ENCODE data around the gene MYPN.
"Not testable (repeated sequence)": the region's sequence is repeated elsewhere in the genome, so short reads cannot be mapped to it uniquely, and the experiment has no call there.

MYPN gene

GRCh38 chr10:68180490-68180889 lies 71.2 kb downstream of the MYPN start:
- H3K4me1 ChIP-seq (ENCODE audit: control insufficient read depth, low read depth, low read length), result no peaks in the 10 kb centered on the region
- no peaks in the 10 kb centered on the region for H3K27me3 ChIP-seq (ENCODE audit: control insufficient read depth, insufficient read depth, low read length)
- H3K9ac ChIP-seq (ENCODE audit: low read length), result no peak overlapping the region
- H3K27ac ChIP-seq (ENCODE audit: low read length), result no peak overlapping the region
- H3K4me3 ChIP-seq (ENCODE audit: low read length), result no peak overlapping the region
- no peaks in the 10 kb centered on the region for H3K9me3 ChIP-seq (ENCODE audit: control insufficient read depth, low read depth, low read length)
- no peaks in the 10 kb centered on the region for H3K36me3 ChIP-seq (ENCODE audit: control insufficient read depth, low read depth, low read length)

- Histone ChIP-seq H3K4me3 (ENCODE audit: low read length) (no peak overlapping the region), H3K9ac (ENCODE audit: low read length) (no peak overlapping the region), H3K27ac (ENCODE audit: low read length) (no peak overlapping the region), H3K9me3 (ENCODE audit: control insufficient read depth, low read depth, low read length) (no peaks in the 10 kb centered on the region), H3K4me1 (ENCODE audit: control insufficient read depth, low read depth, low read length) (no peaks in the 10 kb centered on the region), H3K36me3 (ENCODE audit: control insufficient read depth, low read depth, low read length) (no peaks in the 10 kb centered on the region), H3K27me3 (ENCODE audit: control insufficient read depth, insufficient read depth, low read length) (no peaks in the 10 kb centered on the region)
Measured at GRCh38 chr10:68184546-68184945, 75.3 kb downstream of the MYPN start.

GRCh38 chr10:68185085-68185484 lies 75.8 kb downstream of the MYPN start:
- Histone ChIP-seq H3K36me3 (ENCODE audit: control insufficient read depth, low read depth, low read length) (no peaks in the 10 kb centered on the region), H3K27ac (ENCODE audit: low read length) (no peak overlapping the region), H3K9ac (ENCODE audit: low read length) (no peak overlapping the region), H3K4me1 (ENCODE audit: control insufficient read depth, low read depth, low read length) (no peaks in the 10 kb centered on the region), H3K9me3 (ENCODE audit: control insufficient read depth, low read depth, low read length) (no peaks in the 10 kb centered on the region), H3K4me3 (ENCODE audit: low read length) (no peak overlapping the region), H3K27me3 (ENCODE audit: control insufficient read depth, insufficient read depth, low read length) (no peaks in the 10 kb centered on the region)

GRCh38 chr10:68188835-68189234 lies 79.5 kb downstream of the MYPN start:
- Histone ChIP-seq H3K36me3 (ENCODE audit: control insufficient read depth, low read depth, low read length) (no peaks in the 10 kb centered on the region), H3K9me3 (ENCODE audit: control insufficient read depth, low read depth, low read length) (no peaks in the 10 kb centered on the region), H3K27me3 (ENCODE audit: control insufficient read depth, insufficient read depth, low read length) (no peaks in the 10 kb centered on the region), H3K4me1 (ENCODE audit: control insufficient read depth, low read depth, low read length) (no peaks in the 10 kb centered on the region), H3K9ac (ENCODE audit: low read length) (no peak overlapping the region), H3K27ac (ENCODE audit: low read length) (no peak overlapping the region), H3K4me3 (ENCODE audit: low read length) (no peak overlapping the region)

GRCh38 chr10:68192113-68192512 lies 82.8 kb downstream of the MYPN start:
- Histone ChIP-seq H3K4me3 (ENCODE audit: low read length) (no peak overlapping the region), H3K9ac (ENCODE audit: low read length) (no peak overlapping the region), H3K27ac (ENCODE audit: low read length) (no peak overlapping the region), H3K9me3 (ENCODE audit: control insufficient read depth, low read depth, low read length) (no peaks in the 10 kb centered on the region), H3K4me1 (ENCODE audit: control insufficient read depth, low read depth, low read length) (no peaks in the 10 kb centered on the region), H3K27me3 (ENCODE audit: control insufficient read depth, insufficient read depth, low read length) (no peaks in the 10 kb centered on the region), H3K36me3 (ENCODE audit: control insufficient read depth, low read depth, low read length) (no peaks in the 10 kb centered on the region)

- no peak overlapping the region for H3K27ac ChIP-seq (ENCODE audit: low read length)
- H3K27me3 ChIP-seq (ENCODE audit: control insufficient read depth, insufficient read depth, low read length), result no peaks in the 10 kb centered on the region
- H3K9me3 ChIP-seq (ENCODE audit: control insufficient read depth, low read depth, low read length), result no peaks in the 10 kb centered on the region
- H3K36me3 ChIP-seq (ENCODE audit: control insufficient read depth, low read depth, low read length), result no peaks in the 10 kb centered on the region
- no peak overlapping the region for H3K4me3 ChIP-seq (ENCODE audit: low read length)
- no peak overlapping the region for H3K9ac ChIP-seq (ENCODE audit: low read length)
- no peaks in the 10 kb centered on the region for H3K4me1 ChIP-seq (ENCODE audit: control insufficient read depth, low read depth, low read length)
Measured at GRCh38 chr10:68194290-68194689, 85.0 kb downstream of the MYPN start.

GRCh38 chr10:68195776-68196175 lies 86.5 kb downstream of the MYPN start:
- H3K9ac ChIP-seq (ENCODE audit: low read length); H3K4me1 ChIP-seq (ENCODE audit: control insufficient read depth, low read depth, low read length); H3K4me3 ChIP-seq (ENCODE audit: low read length); H3K27me3 ChIP-seq (ENCODE audit: control insufficient read depth, insufficient read depth, low read length); H3K27ac ChIP-seq (ENCODE audit: low read length); H3K9me3 ChIP-seq (ENCODE audit: control insufficient read depth, low read depth, low read length); H3K36me3 ChIP-seq (ENCODE audit: control insufficient read depth, low read depth, low read length): not testable (repeated sequence)

GRCh38 chr10:68196701-68197100 lies 87.4 kb downstream of the MYPN start:
- Histone ChIP-seq H3K9ac (ENCODE audit: low read length) (no peak overlapping the region), H3K36me3 (ENCODE audit: control insufficient read depth, low read depth, low read length) (no peaks in the 10 kb centered on the region), H3K9me3 (ENCODE audit: control insufficient read depth, low read depth, low read length) (no peaks in the 10 kb centered on the region)

GRCh38 chr10:68202960-68203353 lies 93.7 kb downstream of the MYPN start:
- no peak overlapping the region for H3K27ac ChIP-seq (ENCODE audit: low read length)
- H3K36me3 ChIP-seq (ENCODE audit: control insufficient read depth, low read depth, low read length), result no peaks in the 10 kb centered on the region

More at GRCh38 chr10:68196701-68197100, 87.4 kb downstream of the MYPN start:
- Histone ChIP-seq H3K27ac (ENCODE audit: low read length) (no peak overlapping the region), H3K4me1 (ENCODE audit: control insufficient read depth, low read depth, low read length) (no peaks in the 10 kb centered on the region), H3K4me3 (ENCODE audit: low read length) (no peak overlapping the region), H3K27me3 (ENCODE audit: control insufficient read depth, insufficient read depth, low read length) (no peaks in the 10 kb centered on the region)

GRCh38 chr10:68208424-68209042 lies 99.2 kb downstream of the MYPN start:
- Histone ChIP-seq H3K27me3 (ENCODE audit: control insufficient read depth, insufficient read depth, low read length) (no peaks in the 10 kb centered on the region), H3K9me3 (ENCODE audit: control insufficient read depth, low read depth, low read length) (no peaks in the 10 kb centered on the region), H3K27ac (ENCODE audit: low read length) (no peak overlapping the region), H3K4me1 (ENCODE audit: control insufficient read depth, low read depth, low read length) (no peaks in the 10 kb centered on the region), H3K36me3 (ENCODE audit: control insufficient read depth, low read depth, low read length) (no peaks in the 10 kb centered on the region), H3K4me3 (ENCODE audit: low read length) (no peak overlapping the region), H3K9ac (ENCODE audit: low read length) (no peak overlapping the region)

More at GRCh38 chr10:68202960-68203353, 93.7 kb downstream of the MYPN start:
- Histone ChIP-seq H3K4me1 (ENCODE audit: control insufficient read depth, low read depth, low read length) (no peaks in the 10 kb centered on the region), H3K27me3 (ENCODE audit: control insufficient read depth, insufficient read depth, low read length) (no peaks in the 10 kb centered on the region), H3K9ac (ENCODE audit: low read length) (no peak overlapping the region), H3K4me3 (ENCODE audit: low read length) (no peak overlapping the region), H3K9me3 (ENCODE audit: control insufficient read depth, low read depth, low read length) (no peaks in the 10 kb centered on the region)

- H3K4me3 ChIP-seq (ENCODE audit: low read length), result no peak overlapping the region
- no peak overlapping the region for H3K9ac ChIP-seq (ENCODE audit: low read length)
- no peaks in the 10 kb centered on the region for H3K27me3 ChIP-seq (ENCODE audit: control insufficient read depth, insufficient read depth, low read length)
- no peaks in the 10 kb centered on the region for H3K36me3 ChIP-seq (ENCODE audit: control insufficient read depth, low read depth, low read length)
- no peaks in the 10 kb centered on the region for H3K9me3 ChIP-seq (ENCODE audit: control insufficient read depth, low read depth, low read length)
- H3K4me1 ChIP-seq (ENCODE audit: control insufficient read depth, low read depth, low read length), result no peaks in the 10 kb centered on the region
- no peak overlapping the region for H3K27ac ChIP-seq (ENCODE audit: low read length)
Measured at GRCh38 chr10:68211669-68212068, 102.4 kb downstream of the MYPN start.

- Histone ChIP-seq H3K9ac (ENCODE audit: low read length) (no peak overlapping the region), H3K4me1 (ENCODE audit: control insufficient read depth, low read depth, low read length) (no peaks in the 10 kb centered on the region), H3K4me3 (ENCODE audit: low read length) (no peak overlapping the region), H3K36me3 (ENCODE audit: control insufficient read depth, low read depth, low read length) (no peaks in the 10 kb centered on the region), H3K27me3 (ENCODE audit: control insufficient read depth, insufficient read depth, low read length) (no peaks in the 10 kb centered on the region), H3K9me3 (ENCODE audit: control insufficient read depth, low read depth, low read length) (no peaks in the 10 kb centered on the region), H3K27ac (ENCODE audit: low read length) (no peak overlapping the region)
Measured at GRCh38 chr10:68212721-68213352, 103.5 kb downstream of the MYPN start.
